Aorta (tissue), 5 donors: ENCODE data around the gene ANTXR1. TPM values are rescaled to one million over a fixed set of nuclear protein-coding genes. Genes with fewer than 3 reads are reported as not detected.

ENCODE experiments used
- ATAC-seq: fragments of 200-7000 bp; cut with Tn5 transposase; one replicate; pipeline ENCODE4 v1.9.1; 2022; ENCODE audit warnings: moderate library complexity; ENCODE audit not compliant: low FRiP score
- DNase-seq, 2 donors: peaks; one replicate each; pipeline ENCODE4 v3.0.0-alpha.2; 2020
- H3K27ac ChIP-seq, 2 donors: one replicate each; pipeline ENCODE4 v1.5.1; 2013; ENCODE audit warnings: low read length in 2 of 2, mild to moderate bottlenecking in 2 of 2, moderate library complexity in 2 of 2, control low read depth in 1 of 2, inconsistent platforms in 1 of 2, low read depth in 1 of 2
- H3K27me3 ChIP-seq, 2 donors: one replicate each; pipeline ENCODE4 v1.6.1; 2013; ENCODE audit warnings: control low read depth in 1 of 2, low read length in 1 of 2, mild to moderate bottlenecking in 1 of 2, moderate library complexity in 1 of 2; ENCODE audit not compliant: insufficient read depth in 2 of 2, control insufficient read depth in 1 of 2
- H3K36me3 ChIP-seq, 2 donors: one replicate each; pipeline ENCODE4 v1.6.1; 2013; ENCODE audit warnings: control low read depth in 1 of 2, low read length in 1 of 2, mild to moderate bottlenecking in 1 of 2; ENCODE audit not compliant: insufficient read depth in 2 of 2, control insufficient read depth in 1 of 2
- H3K4me1 ChIP-seq, 2 donors: one replicate each; pipeline ENCODE4 v1.6.1; 2013; ENCODE audit warnings: low read length in 2 of 2, control low read depth in 1 of 2, mild to moderate bottlenecking in 1 of 2, moderate library complexity in 1 of 2; ENCODE audit not compliant: insufficient read depth in 2 of 2, control insufficient read depth in 1 of 2
- H3K4me3 ChIP-seq, 2 donors: one replicate each; pipeline ENCODE4 v1.5.1; 2013; ENCODE audit warnings: low read length in 2 of 2, control low read depth in 1 of 2, mild to moderate bottlenecking in 1 of 2
- H3K9me3 ChIP-seq: one replicate; pipeline ENCODE4 v1.6.1; 2013; ENCODE audit warnings: mild to moderate bottlenecking, low read length; ENCODE audit not compliant: control insufficient read depth
- WGBS, 2 donors: extraction: QIAGEN DNeasy Blood & Tissue Kit; methylation state at CpG; one replicate each; pipeline ENCODE4 v1.1.7; 2013; 5-methylcytosine and 5-hydroxymethylcytosine counted together
- intact Hi-C, 2 donors: fragments of 100-400 bp; cut with DNase I; formaldehyde crosslinking; loops; one replicate each; pipeline versions ENCODE4 v1.14.2 to v1.15.0; 2022
- polyA plus RNA-seq, 2 donors: library from polyadenylated mRNA; stranded (reverse); fragments of 200-250 nt; gene quantifications; one replicate each; pipeline ENCODE4 v1.2.3, GENCODE V29; 2013
- total RNA-seq, 2 donors: library from RNA; stranded (reverse); fragmentation: NEBNext Ultra II Directional; extraction: Animal tissue kit (Norgen Biotek cat#: 25700); gene quantifications; one replicate each; pipeline ENCODE4 v1.2.1, GENCODE V29; 2021
- donor health status: healthy with polysubstance abuse.
- donor health status: Bipolar disorder and iron deficiency.
- donor health status: DM: no; HTN: no; CAD: no.
- donor health status: DM: no; HTN: no; CAD: no.
- donor health status: DM: yes; HTN: yes; CAD: no.

Gene ANTXR1
- total and polyA plus RNA-seq, 4 donors: 136 to 358 (median 160) TPM

GRCh38 chr2:69162057-69162456 is 149.1 kb downstream of the ANTXR1 start:
- Histone ChIP-seq H3K36me3 (peaks cover 0 to 11% of the 10 kb centered on the region in 2 donors), H3K4me1 (peaks cover 2 to 20% of the 10 kb centered on the region in 2 donors), H3K9me3 (no peaks in the 10 kb centered on the region), H3K4me3 (no peak overlapping the region), H3K27me3 (no peaks in the 10 kb centered on the region), H3K27ac (peak overlapping the region; percentile 74 to 95)
- intact Hi-C loops: no loop called here
- no peak for DNase-seq
- ATAC-seq: no peak

- Histone ChIP-seq H3K36me3 (peaks cover 0 to 3% of the 10 kb centered on the region in 2 donors), H3K9me3 (no peaks in the 10 kb centered on the region), H3K27ac (peak overlapping the region; percentile 93 to 99), H3K4me1 (peaks cover 4 to 22% of the 10 kb centered on the region in 2 donors), H3K27me3 (no peaks in the 10 kb centered on the region), H3K4me3 (no peak overlapping the region)
- 2% methylated on average over 6 of the region's 6 CpGs for WGBS, 2 donors
- DNase-seq: peak in 1 of 2 donors; percentile 57
- ATAC-seq: peak; percentile 82
- intact Hi-C loops: no loop called here
Measured at GRCh38 chr2:69163109-69163508, 150.1 kb downstream of the ANTXR1 start.

GRCh38 chr2:69163556-69163955 is 150.6 kb downstream of the ANTXR1 start:
- WGBS, 2 donors: 88 to 90% methylated on average over 7 of the region's 7 CpGs
- Histone ChIP-seq H3K36me3 (peaks cover 0 to 3% of the 10 kb centered on the region in 2 donors), H3K4me3 (no peak overlapping the region), H3K4me1 (peaks cover 4 to 22% of the 10 kb centered on the region in 2 donors), H3K27ac (peak overlapping the region; percentile 93 to 99), H3K27me3 (no peaks in the 10 kb centered on the region), H3K9me3 (no peaks in the 10 kb centered on the region)
- intact Hi-C loops: no loop called here
- ATAC-seq (peak; percentile 1), DNase-seq (no peak)

GRCh38 chr2:69164061-69164778 is 151.2 kb downstream of the ANTXR1 start:
- peaks cover 7 to 22% of the 10 kb centered on the region in 2 donors for H3K4me1 ChIP-seq
- peaks cover 0 to 3% of the 10 kb centered on the region in 2 donors for H3K36me3 ChIP-seq
- intact Hi-C loops: no loop called here
- ATAC-seq (peak; percentile 61), DNase-seq (no peak)
- H3K4me3 ChIP-seq: no peak overlapping the region
- peak overlapping the region; percentile 61 to 93 for H3K27ac ChIP-seq
- H3K9me3 ChIP-seq: no peaks in the 10 kb centered on the region
- H3K27me3 ChIP-seq: no peaks in the 10 kb centered on the region
- WGBS, 2 donors: 35 to 37% methylated on average over 8 of the region's 8 CpGs

- peaks cover 7 to 22% of the 10 kb centered on the region in 2 donors for H3K4me1 ChIP-seq
- H3K9me3 ChIP-seq: no peaks in the 10 kb centered on the region
- no peak overlapping the region for H3K4me3 ChIP-seq
- 33 to 46% methylated on average over 10 of the region's 10 CpGs for WGBS, 2 donors
- H3K27ac ChIP-seq: peak overlapping the region; percentile 5 to 61
- peaks cover 0 to 3% of the 10 kb centered on the region in 2 donors for H3K36me3 ChIP-seq
- intact Hi-C loops: no loop called here
- DNase-seq (no peak), ATAC-seq (no peak)
- no peaks in the 10 kb centered on the region for H3K27me3 ChIP-seq
Measured at GRCh38 chr2:69165091-69165880, 152.3 kb downstream of the ANTXR1 start.

- H3K27me3 ChIP-seq: no peaks in the 10 kb centered on the region
- WGBS, 2 donors: 96 to 100% methylated on average over 2 of the region's 2 CpGs
- H3K27ac ChIP-seq: no peak overlapping the region
- intact Hi-C loops: no loop called here
- H3K9me3 ChIP-seq: no peaks in the 10 kb centered on the region
- DNase-seq (no peak), ATAC-seq (no peak)
- peaks cover 7 to 22% of the 10 kb centered on the region in 2 donors for H3K4me1 ChIP-seq
- no peaks in the 10 kb centered on the region for H3K36me3 ChIP-seq
- H3K4me3 ChIP-seq: no peak overlapping the region
Measured at GRCh38 chr2:69166465-69166811, 153.5 kb downstream of the ANTXR1 start.

GRCh38 chr2:69166812-69167468 is 154.0 kb downstream of the ANTXR1 start:
- Histone ChIP-seq H3K9me3 (no peaks in the 10 kb centered on the region), H3K4me3 (no peak overlapping the region), H3K4me1 (peaks cover 7 to 18% of the 10 kb centered on the region in 2 donors), H3K36me3 (no peaks in the 10 kb centered on the region), H3K27ac (peak overlapping the region in 1 of 2 donors; percentile 84), H3K27me3 (no peaks in the 10 kb centered on the region)
- WGBS, 2 donors: 43 to 45% methylated on average over 5 of the region's 5 CpGs
- DNase-seq: peak in 1 of 2 donors; percentile 72
- peak; percentile 66 for ATAC-seq
- intact Hi-C loops: no loop called here

- H3K4me1 ChIP-seq: peaks cover 7 to 13% of the 10 kb centered on the region in 2 donors
- intact Hi-C loops: no loop called here
- ATAC-seq (no peak), DNase-seq (no peak)
- H3K4me3 ChIP-seq: no peak overlapping the region
- H3K36me3 ChIP-seq: no peaks in the 10 kb centered on the region
- no peaks in the 10 kb centered on the region for H3K27me3 ChIP-seq
- WGBS, 2 donors: 31 to 43% methylated on average over 4 of the region's 4 CpGs
- no peaks in the 10 kb centered on the region for H3K9me3 ChIP-seq
- peak overlapping the region in 1 of 2 donors; percentile 84 for H3K27ac ChIP-seq
Measured at GRCh38 chr2:69167469-69167822, 154.5 kb downstream of the ANTXR1 start.
